COLO829 (cell line): ENCODE data around the gene FUNDC2.
"Not testable (repeated sequence)": the region's sequence is repeated elsewhere in the genome, so short reads cannot be mapped to it uniquely, and the experiment has no call there.

Source experiments
- DNase-seq: peaks from one replicate; pipeline ENCODE4 v3.0.0; 2012; ENCODE audit warnings: low spot score

FUNDC2 gene, protein sequence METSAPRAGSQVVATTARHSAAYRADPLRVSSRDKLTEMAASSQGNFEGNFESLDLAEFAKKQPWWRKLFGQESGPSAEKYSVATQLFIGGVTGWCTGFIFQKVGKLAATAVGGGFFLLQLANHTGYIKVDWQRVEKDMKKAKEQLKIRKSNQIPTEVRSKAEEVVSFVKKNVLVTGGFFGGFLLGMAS

DNA sequence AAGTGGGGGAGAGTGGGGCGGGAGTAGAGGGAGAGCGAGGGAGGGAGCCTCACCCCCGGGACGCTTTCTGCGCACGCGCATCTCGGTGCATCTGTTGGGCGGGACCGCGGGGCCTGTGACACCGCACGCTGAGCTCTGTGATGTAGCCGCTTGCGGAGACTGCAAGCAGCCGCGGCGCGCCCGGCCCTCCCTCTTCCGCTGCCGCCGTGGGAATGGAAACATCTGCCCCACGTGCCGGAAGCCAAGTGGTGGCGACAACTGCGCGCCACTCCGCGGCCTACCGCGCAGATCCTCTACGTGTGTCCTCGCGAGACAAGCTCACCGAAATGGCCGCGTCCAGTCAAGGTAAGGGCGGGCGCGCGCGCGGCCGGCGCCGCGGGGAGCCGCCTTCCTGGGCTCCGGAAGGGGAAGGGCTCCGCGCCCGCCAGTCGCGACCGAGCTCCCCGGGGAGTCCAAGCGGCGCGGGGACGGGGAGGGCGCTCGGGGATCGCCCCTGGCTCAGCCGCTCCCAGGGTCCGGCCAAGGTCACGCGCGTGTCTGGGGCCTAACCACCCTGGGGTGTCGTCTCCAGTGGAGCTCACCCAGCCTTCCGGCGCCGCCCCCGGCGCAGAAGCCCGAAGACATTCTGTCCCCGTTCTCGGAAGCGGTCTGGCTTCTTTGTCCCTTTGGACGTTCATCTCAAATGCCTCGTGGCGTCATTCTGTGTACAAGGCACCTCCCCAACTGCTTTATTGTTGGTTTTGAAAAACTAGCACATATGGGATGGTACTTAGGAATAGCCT is at the start of gene FUNDC2:
Gene FUNDC2 (plus strand): TSS at position 118 of the 782 bp plus-strand sequence. CDS start 95 bp downstream, at position 213.
- DNase-seq, result peak; percentile 75

DNA sequence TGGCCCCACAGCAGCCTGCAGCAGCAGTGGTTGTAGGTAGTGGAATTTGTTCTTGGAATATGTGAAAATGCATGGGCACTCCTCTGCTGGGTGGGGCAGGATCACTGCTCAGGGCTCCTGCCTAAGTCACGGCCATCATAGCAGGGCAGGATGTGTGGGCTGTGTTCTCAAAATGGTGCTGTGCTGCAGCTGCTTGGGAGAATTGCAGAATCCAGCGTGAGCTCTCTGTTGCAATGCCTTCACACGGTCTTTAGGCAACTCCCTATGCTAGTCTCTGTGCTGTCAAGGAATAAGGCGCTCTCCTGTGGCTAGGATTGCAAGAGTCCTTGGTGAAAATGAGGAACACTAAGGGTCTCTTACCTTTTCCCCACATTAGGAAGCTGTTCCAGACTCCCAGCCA is 47.0 kb upstream of the FUNDC2 start:
- DNase-seq, result no peak

DNA sequence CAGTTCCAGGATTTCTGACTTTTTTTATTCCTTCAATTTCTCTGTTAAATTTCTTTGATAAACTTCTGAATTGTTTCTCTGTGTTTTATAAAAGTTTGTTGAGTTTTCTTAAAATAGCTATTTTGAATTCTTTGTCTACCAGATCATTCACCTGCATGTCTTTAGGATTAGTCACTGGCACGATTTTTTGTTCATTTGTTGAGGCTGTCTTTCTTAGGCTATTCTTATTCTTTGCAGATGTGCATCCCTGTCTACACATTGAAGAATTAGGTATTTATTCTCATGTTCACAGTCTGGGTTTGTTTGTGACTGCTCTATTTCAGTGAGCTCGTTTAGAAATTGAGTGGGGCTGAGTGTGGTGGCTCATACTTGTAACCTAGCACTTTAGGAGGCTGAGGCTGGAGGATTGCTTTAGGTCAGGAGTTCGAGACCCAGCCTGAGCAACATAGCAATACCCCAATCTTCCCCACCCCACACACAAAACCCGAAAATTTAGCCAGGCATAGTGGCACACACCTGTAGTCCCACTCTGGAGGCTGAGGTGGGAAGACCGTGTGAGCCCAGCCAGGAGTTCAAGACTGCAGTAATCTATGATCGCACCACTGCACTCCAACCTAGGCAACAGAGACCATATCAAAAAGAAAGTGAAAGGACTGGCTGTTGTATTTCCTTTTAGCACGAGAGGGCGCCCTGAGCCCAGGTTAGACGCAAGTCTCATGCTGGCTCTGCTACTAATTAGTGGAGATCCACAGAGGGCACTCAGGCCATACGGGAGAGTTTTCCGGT is 46.1 kb upstream of the FUNDC2 start:
- peak; percentile 47 for DNase-seq

DNA sequence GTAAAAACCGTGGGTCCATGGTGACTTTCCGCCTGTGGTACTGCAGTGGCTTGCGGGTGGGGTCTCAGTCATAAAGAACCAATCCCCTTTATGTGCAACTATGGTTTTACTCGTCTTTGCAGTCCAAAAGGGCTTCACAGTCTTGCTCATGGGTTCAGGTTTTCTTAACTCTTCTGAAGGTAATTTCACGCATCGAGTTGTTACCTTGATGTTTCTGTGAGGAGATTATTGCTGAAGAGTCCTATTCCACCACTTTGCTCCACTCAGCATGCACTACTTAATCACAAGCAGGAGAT is 45.6 kb upstream of the FUNDC2 start:
- no peak for DNase-seq

GRCh38 chrX:154986826-154987575 is 39.6 kb upstream of the FUNDC2 start:
- no peak for DNase-seq

- DNase-seq, result peak; percentile 28
Observed at GRCh38 chrX:154987940-154988339, 38.7 kb upstream of the FUNDC2 start.

GRCh38 chrX:154988719-154989118 is 37.9 kb upstream of the FUNDC2 start:
- DNase-seq, result no peak

DNA sequence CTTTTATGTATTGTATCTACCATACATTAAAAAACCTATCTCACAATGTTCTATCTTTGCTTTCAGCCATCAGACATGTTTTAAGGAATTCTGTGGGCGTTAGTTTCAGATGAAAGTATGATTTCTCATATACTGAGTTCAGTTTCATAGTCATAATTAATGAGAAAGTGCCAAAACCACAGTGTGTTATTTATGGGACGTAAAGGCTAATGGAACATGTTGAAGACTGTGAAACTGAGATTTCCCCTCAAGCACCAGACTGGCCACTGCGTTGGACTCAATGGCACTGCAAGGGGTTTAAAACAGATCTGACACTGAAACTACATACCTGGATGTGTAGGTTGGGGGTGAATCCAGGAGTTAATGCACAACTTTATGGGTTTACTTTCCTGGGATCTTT is 36.1 kb upstream of the FUNDC2 start:
- no peak for DNase-seq

- no peak for DNase-seq
Observed at GRCh38 chrX:154991039-154991438, 35.6 kb upstream of the FUNDC2 start.

DNA sequence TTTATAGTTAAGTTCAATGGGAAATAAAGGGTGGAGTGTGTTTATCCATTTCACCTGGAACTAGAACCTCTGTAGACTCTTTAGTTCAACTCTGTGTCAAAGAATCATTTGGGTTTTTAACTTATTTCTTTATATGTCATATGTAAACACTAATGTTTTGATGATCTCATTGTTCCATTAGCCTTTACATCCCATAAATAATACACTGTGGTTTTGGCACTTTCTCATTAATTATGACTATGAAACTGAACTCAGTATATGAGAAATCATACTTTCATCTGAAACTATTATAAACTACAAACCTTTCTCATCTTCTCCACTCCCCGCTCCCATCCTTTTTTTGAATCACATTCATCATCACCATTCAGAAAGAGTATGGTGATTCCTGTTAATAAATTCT is 35.2 kb upstream of the FUNDC2 start:
- no peak for DNase-seq

DNA sequence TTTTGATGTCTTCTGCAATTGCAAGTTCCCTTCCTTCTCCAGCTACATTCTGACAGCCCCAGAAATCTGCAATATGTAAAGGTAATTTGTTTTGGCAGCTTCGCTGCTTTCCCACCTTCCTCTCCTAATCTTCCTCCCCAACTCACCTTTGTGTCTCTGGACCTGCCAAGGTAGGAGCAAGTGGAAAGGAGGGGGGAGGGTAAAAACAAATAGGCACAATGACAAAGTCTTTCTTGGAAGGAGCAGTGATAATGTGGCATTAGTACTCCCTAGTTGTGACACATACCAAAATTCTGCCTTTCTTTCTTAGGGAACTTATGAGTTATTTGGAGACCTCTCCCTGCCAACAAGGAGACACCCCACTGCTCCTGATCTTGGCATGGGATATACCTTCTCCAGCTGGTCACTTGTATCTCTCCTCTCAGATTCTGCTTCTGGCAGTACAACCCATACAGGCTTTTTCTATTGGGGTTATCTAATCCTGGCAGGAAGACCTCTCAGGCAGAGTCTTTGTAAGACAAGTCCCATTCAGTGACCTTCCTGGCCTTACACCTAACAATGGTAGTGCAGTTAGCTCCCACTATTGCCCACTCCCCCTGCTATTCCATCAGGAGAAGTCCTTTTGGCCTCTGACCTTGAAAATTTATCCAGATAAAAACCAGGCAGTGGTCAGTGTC is 28.3 kb upstream of the FUNDC2 start:
- DNase-seq, result no peak

- peak; percentile 63 for DNase-seq
Observed at GRCh38 chrX:155000841-155001240, 25.8 kb upstream of the FUNDC2 start.

DNA sequence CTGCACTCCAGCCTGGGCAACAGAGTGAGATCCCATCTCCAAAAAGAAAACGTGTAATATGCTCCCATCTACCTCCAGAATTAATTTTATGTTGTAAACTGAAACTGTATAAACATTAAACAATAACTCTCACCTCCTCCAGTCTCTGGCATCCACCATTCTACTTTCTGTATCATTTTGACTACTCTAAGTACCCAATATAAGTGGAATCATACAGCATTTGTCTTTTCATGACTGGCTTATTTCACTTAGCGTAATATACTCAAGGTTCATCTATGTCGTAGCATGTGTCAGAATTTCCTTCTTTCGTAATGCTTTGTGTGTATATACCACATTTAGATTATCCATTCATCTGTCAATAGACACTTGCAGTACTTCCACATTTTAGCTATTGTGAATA is 24.8 kb upstream of the FUNDC2 start:
- DNase-seq, result no peak

DNA sequence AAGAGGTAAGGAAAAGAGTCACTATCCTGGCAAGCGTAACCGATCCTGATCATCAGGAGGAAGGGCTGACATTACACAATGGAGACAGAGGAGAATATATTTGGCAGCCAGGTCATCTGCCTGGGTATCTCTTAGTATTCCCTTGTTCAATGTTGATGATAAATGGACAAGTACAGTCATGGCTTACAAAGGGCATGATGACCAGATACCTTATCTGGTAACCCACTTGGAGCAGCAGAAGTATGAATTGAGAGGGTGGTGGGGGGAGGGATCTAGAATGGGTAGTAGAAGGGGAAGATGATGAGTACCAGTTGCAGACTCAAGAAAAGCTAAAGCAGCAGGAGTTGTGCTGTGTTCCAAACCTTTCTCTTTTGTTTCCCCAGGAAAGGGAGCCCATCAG is 21.5 kb upstream of the FUNDC2 start:
- DNase-seq, result no peak

DNA sequence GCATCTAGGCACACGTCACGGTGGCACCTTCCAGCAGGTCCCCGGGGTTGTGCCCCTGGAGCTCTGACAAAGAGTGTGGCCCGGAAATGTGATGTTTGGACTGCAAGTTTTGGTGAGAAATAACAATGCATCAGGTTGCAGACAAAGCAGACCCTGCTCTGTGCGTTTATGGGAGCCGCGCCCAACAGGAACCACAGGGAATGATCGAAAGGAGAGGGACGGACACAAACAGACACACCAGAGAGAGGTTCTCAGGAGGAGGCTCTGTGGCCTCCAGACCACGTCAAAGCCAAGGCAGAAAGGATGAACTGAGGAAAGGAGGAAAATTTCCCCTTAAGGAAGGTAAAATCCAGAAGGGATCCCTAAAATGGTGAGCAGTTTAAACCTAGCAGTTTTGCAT is 20.3 kb upstream of the FUNDC2 start:
- DNase-seq, result not testable (repeated sequence)

DNA sequence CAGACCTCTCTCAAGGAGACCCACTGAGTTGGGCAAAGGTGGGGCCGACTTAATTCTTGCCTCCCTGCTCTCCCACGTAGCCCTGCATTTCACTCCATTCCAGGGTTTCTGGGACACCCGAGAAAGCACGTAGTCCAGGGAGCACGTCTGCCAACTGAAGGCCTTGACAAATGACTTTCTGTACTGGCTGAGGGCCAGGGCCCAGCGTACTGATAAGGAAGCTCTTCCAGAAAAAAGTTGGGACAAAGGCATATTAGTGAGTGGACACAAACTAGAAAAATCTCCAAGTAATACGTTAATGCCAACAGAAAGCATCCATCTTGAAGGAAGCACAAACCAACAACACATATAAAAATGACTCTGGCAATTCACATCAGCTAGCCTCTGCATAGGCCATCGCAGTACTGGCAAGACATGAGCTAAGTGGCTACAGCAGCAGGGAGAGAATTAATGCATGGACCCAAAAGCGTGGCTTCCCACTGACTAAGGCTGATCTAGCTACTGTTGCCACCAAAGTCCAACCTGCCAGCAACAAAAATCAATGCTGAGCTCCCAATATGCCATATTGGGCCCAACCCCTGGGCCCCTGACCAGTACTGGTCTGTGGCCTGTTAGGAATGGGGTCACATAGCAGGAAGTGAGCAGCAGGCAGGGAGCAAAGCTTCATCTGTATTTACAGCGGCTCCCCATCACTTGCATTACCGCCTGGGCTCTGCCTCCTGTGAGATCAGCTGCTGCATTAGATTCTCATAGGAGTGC is 19.6 kb upstream of the FUNDC2 start:
- not testable (repeated sequence) for DNase-seq

DNA sequence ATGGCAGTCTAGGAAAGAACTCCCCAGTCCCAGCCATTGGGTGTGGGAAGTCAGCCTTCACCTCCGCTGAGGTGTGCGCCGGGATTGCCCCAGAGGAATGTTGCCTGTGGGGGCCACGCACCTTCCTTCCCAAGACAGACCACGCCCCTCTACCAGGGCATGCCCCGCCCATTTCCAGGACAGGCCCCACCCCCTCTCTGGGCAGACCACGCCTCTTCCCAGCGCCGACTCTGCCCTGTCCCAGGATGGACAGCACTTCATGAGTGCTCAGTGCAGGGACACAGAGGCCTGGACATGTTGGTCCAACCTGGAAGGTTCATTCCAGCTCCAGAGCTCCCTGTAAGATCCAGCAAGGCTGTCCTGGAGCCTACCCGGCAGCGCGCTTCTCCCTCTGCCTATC is 18.1 kb upstream of the FUNDC2 start:
- DNase-seq, result not testable (repeated sequence)

GRCh38 chrX:155009994-155010472 is 16.6 kb upstream of the FUNDC2 start:
- no peak for DNase-seq

DNA sequence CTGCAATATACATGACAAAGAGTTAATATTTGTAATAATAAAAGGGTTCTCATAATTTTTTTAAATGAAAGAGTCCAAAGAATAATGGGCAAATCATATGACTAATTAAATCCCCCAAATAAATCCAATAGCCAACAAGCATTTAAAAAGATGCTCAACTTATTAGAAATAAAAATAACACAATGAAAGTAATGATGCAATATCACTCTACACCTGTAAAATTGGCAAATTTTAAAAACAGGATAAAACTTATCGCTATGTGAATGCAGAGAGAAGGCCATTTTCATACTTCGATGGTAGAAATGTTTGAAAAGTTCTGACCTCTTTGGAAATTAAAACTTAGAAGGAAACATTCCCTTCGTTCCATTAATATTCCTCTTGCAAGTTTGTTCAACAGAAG is 6.1 kb upstream of the FUNDC2 start:
- no peak for DNase-seq

GRCh38 chrX:155022585-155022984 is 4.1 kb upstream of the FUNDC2 start, which contains the start of gene F8:
Gene F8, minus strand, starts transcription at chrX:155022723. Its CDS starts 171 bp downstream, at chrX:155022552.
- no peak for DNase-seq
